Mesenchymal stem cell (in vitro differentiated cells and primary cell): ENCODE measurements around the gene TRIM54.
A peak's percentile ranks its signal among the peaks of the same experiment; 100 is the strongest.

Experiments
- DNase-seq: peaks from one replicate; pipeline ENCODE4 v3.0.0-alpha.2; 2013
- H2AFZ ChIP-seq: one replicate; pipeline ENCODE4 v1.6.1; 2013; ENCODE audit warnings: low read depth, mild to moderate bottlenecking, control low read depth, inconsistent platforms, low read length, moderate library complexity
- H2AK5ac ChIP-seq: 2 replicates; pipeline ENCODE4 v1.6.1; 2013; ENCODE audit warnings: low read length, moderate library complexity, mild to moderate bottlenecking, inconsistent platforms; ENCODE audit not compliant: severe bottlenecking
- H2BK120ac ChIP-seq: one replicate; pipeline ENCODE4 v1.6.1; 2013; ENCODE audit warnings: low read depth, mild to moderate bottlenecking, inconsistent platforms, low read length, moderate library complexity
- H2BK12ac ChIP-seq, 2 experiments: one replicate each; pipeline ENCODE4 v1.6.1; 2013; ENCODE audit warnings: inconsistent platforms in 2 of 2, low read length in 2 of 2, mild to moderate bottlenecking in 2 of 2, moderate library complexity in 2 of 2, control low read depth in 1 of 2
- H2BK15ac ChIP-seq: one replicate; pipeline ENCODE4 v1.6.1; 2013; ENCODE audit warnings: mild to moderate bottlenecking, low read depth, inconsistent platforms; ENCODE audit not compliant: poor library complexity, severe bottlenecking
- H2BK5ac ChIP-seq: 2 replicates; pipeline ENCODE4 v1.6.1; 2013; ENCODE audit warnings: low read depth, mild to moderate bottlenecking, low read length, control low read depth, inconsistent platforms; ENCODE audit not compliant: poor library complexity, severe bottlenecking
- H3K14ac ChIP-seq, 2 experiments: one replicate each; pipeline ENCODE4 v1.6.1; 2013; ENCODE audit warnings: inconsistent platforms in 2 of 2, low read length in 2 of 2, control low read depth in 1 of 2, mild to moderate bottlenecking in 1 of 2, moderate library complexity in 1 of 2
- H3K18ac ChIP-seq, 2 experiments: one replicate each; pipeline ENCODE4 v1.6.1; 2013; ENCODE audit warnings: inconsistent platforms in 2 of 2, low read length in 2 of 2, control low read depth in 1 of 2, low read depth in 1 of 2, mild to moderate bottlenecking in 1 of 2
- H3K23ac ChIP-seq, 2 experiments: one replicate each; pipeline ENCODE4 v1.6.1; 2013; ENCODE audit warnings: inconsistent platforms in 2 of 2, low read length in 2 of 2, mild to moderate bottlenecking in 2 of 2, moderate library complexity in 2 of 2, control low read depth in 1 of 2
- H3K27ac ChIP-seq: 2 replicates; pipeline ENCODE4 v1.5.1; 2013; ENCODE audit warnings: mild to moderate bottlenecking, moderate library complexity, low read length, control low read depth, inconsistent platforms; ENCODE audit not compliant: poor library complexity, severe bottlenecking
- H3K27me3 ChIP-seq, 2 experiments: 2 replicates each; pipeline versions ENCODE4 v1.6.1 to v1.7.0; 2013; ENCODE audit warnings: low read length in 2 of 2, mild to moderate bottlenecking in 2 of 2, moderate library complexity in 2 of 2, control low read depth in 1 of 2, inconsistent platforms in 1 of 2; ENCODE audit not compliant: control insufficient read depth in 1 of 2, insufficient read depth in 1 of 2
- H3K36me3 ChIP-seq, 2 experiments: 2 replicates each; pipeline versions ENCODE4 v1.6.1 to v1.7.0; 2013; ENCODE audit warnings: low read length in 2 of 2, control low read depth in 1 of 2, inconsistent platforms in 1 of 2, low read depth in 1 of 2, mild to moderate bottlenecking in 1 of 2; ENCODE audit not compliant: insufficient read depth in 2 of 2, control insufficient read depth in 1 of 2
- H3K4ac ChIP-seq, 2 experiments: one replicate each; pipeline ENCODE4 v1.6.1; 2013; ENCODE audit warnings: inconsistent platforms in 2 of 2, low read length in 2 of 2, mild to moderate bottlenecking in 2 of 2, moderate library complexity in 2 of 2, control low read depth in 1 of 2, low read depth in 1 of 2
- H3K4me1 ChIP-seq: 2 replicates; pipeline ENCODE4 v1.6.1; 2013; ENCODE audit warnings: low read depth, low read length, control low read depth; ENCODE audit not compliant: control insufficient read depth, insufficient read depth
- H3K4me2 ChIP-seq: 2 replicates; pipeline ENCODE4 v1.6.1; 2013; ENCODE audit warnings: low read length, mild to moderate bottlenecking, inconsistent platforms; ENCODE audit not compliant: poor library complexity, severe bottlenecking
- H3K4me3 ChIP-seq, 2 experiments: 2 replicates each; pipeline versions ENCODE4 v1.5.1 to v1.7.0; 2013; ENCODE audit warnings: low read length in 2 of 2, mild to moderate bottlenecking in 2 of 2, control low read depth in 1 of 2, low read depth in 1 of 2; ENCODE audit not compliant: insufficient read depth in 1 of 2
- H3K79me1 ChIP-seq: replicated peaks from 2 replicates; pipeline ENCODE4 v1.6.1; 2013; ENCODE audit warnings: mild to moderate bottlenecking, control low read depth, low read length, inconsistent platforms; ENCODE audit not compliant: poor library complexity, severe bottlenecking
- H3K9ac ChIP-seq: 2 replicates; pipeline ENCODE4 v1.7.0; 2013; ENCODE audit warnings: mild to moderate bottlenecking, low read length, moderate library complexity
- H3K9me3 ChIP-seq: 2 replicates; pipeline ENCODE4 v1.7.0; 2013; ENCODE audit warnings: mild to moderate bottlenecking, low read length; ENCODE audit not compliant: control insufficient read depth
- H4K8ac ChIP-seq: one replicate; pipeline ENCODE4 v1.6.1; 2013; ENCODE audit warnings: inconsistent platforms, mild to moderate bottlenecking, low read length, moderate library complexity
- H4K91ac ChIP-seq: one replicate; pipeline ENCODE4 v1.6.1; 2013; ENCODE audit warnings: mild to moderate bottlenecking, low read length, inconsistent platforms
- WGBS: methylation state at CpG from one replicate; pipeline ENCODE4 v1.1.7; 2013; ENCODE audit warnings: mixed read lengths; 5-methylcytosine and 5-hydroxymethylcytosine counted together

The TRIM54 gene

GRCh38 chr2:27353762-27354596 lies 71.8 kb downstream of the TRIM54 start:
- peak overlapping the region in 1 of 2 experiments; percentile 99 for H3K4me3 ChIP-seq
- no peak overlapping the region for H3K4ac ChIP-seq
- 90% methylated on average over 5 of the region's 7 CpGs for WGBS
- H3K4me2 ChIP-seq = no peak overlapping the region
- H4K91ac ChIP-seq = no peak overlapping the region
- no peak overlapping the region for H3K23ac ChIP-seq
- no peaks in the 10 kb centered on the region for H3K9me3 ChIP-seq
- peak overlapping the region in 1 of 2 experiments; percentile 6 for H2BK12ac ChIP-seq
- H2BK5ac ChIP-seq = no peak overlapping the region
- peak; percentile 77 for DNase-seq
- peaks cover 5% of the 10 kb centered on the region for H3K79me1 ChIP-seq
- no peaks in the 10 kb centered on the region for H3K27me3 ChIP-seq
- no peak overlapping the region for H3K18ac ChIP-seq
- no peak overlapping the region for H4K8ac ChIP-seq
- H3K9ac ChIP-seq = peak overlapping the region; percentile 74
- no peak overlapping the region for H2AK5ac ChIP-seq
- no peak overlapping the region for H2BK15ac ChIP-seq
- no peak overlapping the region for H2AFZ ChIP-seq
- peaks cover 10% of the 10 kb centered on the region for H3K4me1 ChIP-seq
- H3K14ac ChIP-seq = no peak overlapping the region
- peaks cover 0 to 4% of the 10 kb centered on the region in 2 experiments for H3K36me3 ChIP-seq
- no peak overlapping the region for H2BK120ac ChIP-seq
- no peak overlapping the region for H3K27ac ChIP-seq

GRCh38 chr2:27354597-27354927 lies 72.3 kb downstream of the TRIM54 start:
- Histone ChIP-seq H4K91ac (no peak overlapping the region), H2AK5ac (no peak overlapping the region), H2BK12ac (no peak overlapping the region), H3K79me1 (peaks cover 5% of the 10 kb centered on the region), H3K27ac (no peak overlapping the region), H3K4me2 (no peak overlapping the region), H2AFZ (no peak overlapping the region), H3K14ac (no peak overlapping the region), H4K8ac (no peak overlapping the region), H3K18ac (no peak overlapping the region), H3K36me3 (peaks cover 0 to 4% of the 10 kb centered on the region in 2 experiments), H3K23ac (no peak overlapping the region), H3K9ac (peak overlapping the region; percentile 74), H3K4me1 (peaks cover 10% of the 10 kb centered on the region), H3K4ac (no peak overlapping the region), H2BK5ac (no peak overlapping the region), H2BK15ac (no peak overlapping the region), H2BK120ac (no peak overlapping the region), H3K4me3 (peak overlapping the region in 1 of 2 experiments; percentile 99), H3K9me3 (no peaks in the 10 kb centered on the region), H3K27me3 (no peaks in the 10 kb centered on the region)
- 98% methylated on average over 4 of the region's 7 CpGs for WGBS
- DNase-seq = no peak

- H2BK5ac ChIP-seq = no peak overlapping the region
- peak overlapping the region; percentile 60 for H3K4me2 ChIP-seq
- no peak overlapping the region for H2BK15ac ChIP-seq
- no peak overlapping the region for H2BK12ac ChIP-seq
- peak overlapping the region; percentile 98 for H3K27ac ChIP-seq
- H3K14ac ChIP-seq = no peak overlapping the region
- peak; percentile 83 for DNase-seq
- peaks cover 5% of the 10 kb centered on the region for H3K79me1 ChIP-seq
- peak overlapping the region; percentile 98 for H3K9ac ChIP-seq
- 0% methylated on average over 12 of the region's 12 CpGs for WGBS
- H3K9me3 ChIP-seq = no peaks in the 10 kb centered on the region
- H4K8ac ChIP-seq = peak overlapping the region; percentile 33
- H3K4me1 ChIP-seq = peaks cover 10% of the 10 kb centered on the region
- no peaks in the 10 kb centered on the region for H3K36me3 ChIP-seq
- no peaks in the 10 kb centered on the region for H3K27me3 ChIP-seq
- peak overlapping the region; percentile 2 for H4K91ac ChIP-seq
- no peak overlapping the region for H2AK5ac ChIP-seq
- H3K4me3 ChIP-seq = peak overlapping the region; percentile 69 to 99
- peak overlapping the region; percentile 27 to 69 for H3K4ac ChIP-seq
- H2BK120ac ChIP-seq = no peak overlapping the region
- H3K23ac ChIP-seq = no peak overlapping the region
- H2AFZ ChIP-seq = peak overlapping the region; percentile 8
- peak overlapping the region in 1 of 2 experiments; percentile 92 for H3K18ac ChIP-seq
Measured at GRCh38 chr2:27356056-27356381, 73.8 kb downstream of the TRIM54 start.

GRCh38 chr2:27356382-27357181 lies 74.4 kb downstream of the TRIM54 start, which contains the start of gene GTF3C2:
GTF3C2 (minus strand) TSS chr2:27356764; CDS start chr2:27343554, 13,210 bp downstream.
- Histone ChIP-seq H3K4ac (peak within 1 kb of the TSS; percentile 94 to 98), H3K9me3 (no peaks in the 10 kb centered on the region), H3K4me3 (peak within 1 kb of the TSS; percentile 69 to 99), H4K91ac (peak within 1 kb of the TSS; percentile 89), H2BK12ac (peak within 1 kb of the TSS in 1 of 2 experiments; percentile 37), H3K14ac (peak within 1 kb of the TSS in 1 of 2 experiments; percentile 84), H2BK5ac (peak within 1 kb of the TSS; percentile 89), H3K18ac (peak within 1 kb of the TSS; percentile 92 to 96), H3K9ac (peak within 1 kb of the TSS; percentile 98), H3K27ac (peak within 1 kb of the TSS; percentile 100), H3K23ac (peak within 1 kb of the TSS in 1 of 2 experiments; percentile 60), H4K8ac (peak within 1 kb of the TSS; percentile 95), H2BK15ac (peak within 1 kb of the TSS; percentile 98), H2BK120ac (peak within 1 kb of the TSS; percentile 73), H2AFZ (peak within 1 kb of the TSS; percentile 76), H3K27me3 (no peaks in the 10 kb centered on the region), H3K79me1 (peaks cover 5% of the 10 kb centered on the region), H3K4me1 (peaks cover 10% of the 10 kb centered on the region), H3K36me3 (no peaks in the 10 kb centered on the region), H3K4me2 (peak within 1 kb of the TSS; percentile 88), H2AK5ac (peak within 1 kb of the TSS; percentile 83)
- WGBS = under 1% methylated on average over 66 of the region's 67 CpGs
- peak; percentile 99 for DNase-seq
